ENCODE data around the gene PRR9. TPM values are rescaled to one million over a fixed set of nuclear protein-coding genes. Genes with fewer than 3 reads are reported as not detected.

Gene PRR9
- total RNA-seq, 1 donor from 2014 or later: not detected

DNA sequence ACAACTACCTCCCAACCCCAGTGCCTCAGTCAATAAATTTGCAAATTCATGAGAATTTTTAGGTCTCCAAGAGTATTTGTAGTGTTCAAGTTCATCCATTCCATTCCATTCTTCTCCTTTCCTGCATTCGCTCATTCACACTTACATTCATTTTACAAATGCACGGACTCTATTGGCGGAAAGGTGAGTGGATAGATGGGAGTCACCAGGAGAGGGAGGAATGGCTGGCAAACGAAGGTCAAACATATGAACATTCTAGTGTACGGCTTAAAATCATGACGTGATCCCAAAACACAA, 44.6 kb downstream of the PRR9 start:
- Histone ChIP-seq H2AFZ (replicated peaks) (no peak overlapping the region), H3K4me1 (no peaks in the 10 kb centered on the region), H3K79me2 (ENCODE audit: low read depth) (no peaks in the 10 kb centered on the region), H3K27me3 (no peaks in the 10 kb centered on the region), H3K9me3 (ENCODE audit: low read depth) (peaks cover 5% of the 10 kb centered on the region), H4K20me1 (ENCODE audit: low read depth) (no peaks in the 10 kb centered on the region), H3K27ac (no peak overlapping the region), H3F3A (ENCODE audit: low read depth) (no peaks in the 10 kb centered on the region), H3K4me3 (no peak overlapping the region), H3K9ac (no peak overlapping the region), H3K36me3 (no peaks in the 10 kb centered on the region), H3K4me2 (no peak overlapping the region)
- no peak overlapping the region for H3K27ac Mint-ChIP-seq
- DNase-seq (ENCODE audit: low spot score): no peak
- H3K9me3 Mint-ChIP-seq: peaks cover 12% of the 10 kb centered on the region
- TF ChIP-seq, protein P1, sequence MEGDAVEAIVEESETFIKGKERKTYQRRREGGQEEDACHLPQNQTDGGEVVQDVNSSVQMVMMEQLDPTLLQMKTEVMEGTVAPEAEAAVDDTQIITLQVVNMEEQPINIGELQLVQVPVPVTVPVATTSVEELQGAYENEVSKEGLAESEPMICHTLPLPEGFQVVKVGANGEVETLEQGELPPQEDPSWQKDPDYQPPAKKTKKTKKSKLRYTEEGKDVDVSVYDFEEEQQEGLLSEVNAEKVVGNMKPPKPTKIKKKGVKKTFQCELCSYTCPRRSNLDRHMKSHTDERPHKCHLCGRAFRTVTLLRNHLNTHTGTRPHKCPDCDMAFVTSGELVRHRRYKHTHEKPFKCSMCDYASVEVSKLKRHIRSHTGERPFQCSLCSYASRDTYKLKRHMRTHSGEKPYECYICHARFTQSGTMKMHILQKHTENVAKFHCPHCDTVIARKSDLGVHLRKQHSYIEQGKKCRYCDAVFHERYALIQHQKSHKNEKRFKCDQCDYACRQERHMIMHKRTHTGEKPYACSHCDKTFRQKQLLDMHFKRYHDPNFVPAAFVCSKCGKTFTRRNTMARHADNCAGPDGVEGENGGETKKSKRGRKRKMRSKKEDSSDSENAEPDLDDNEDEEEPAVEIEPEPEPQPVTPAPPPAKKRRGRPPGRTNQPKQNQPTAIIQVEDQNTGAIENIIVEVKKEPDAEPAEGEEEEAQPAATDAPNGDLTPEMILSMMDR (IDR thresholded peaks at IDR 0.05): no peak
- TF ChIP-seq EZH2phosphoT487 (IDR thresholded peaks at IDR 0.05) (no peak), EZH2 (IDR thresholded peaks at IDR 0.05) (no peak)
- peaks cover 8% of the 10 kb centered on the region for H3K4me1 Mint-ChIP-seq
- no peaks in the 10 kb centered on the region for H3K36me3 Mint-ChIP-seq
- H3K27me3 Mint-ChIP-seq (ENCODE audit: insufficient read depth, low read depth): peaks cover 43% of the 10 kb centered on the region
- H3K4me3 Mint-ChIP-seq: peak overlapping the region; percentile 82

DNA sequence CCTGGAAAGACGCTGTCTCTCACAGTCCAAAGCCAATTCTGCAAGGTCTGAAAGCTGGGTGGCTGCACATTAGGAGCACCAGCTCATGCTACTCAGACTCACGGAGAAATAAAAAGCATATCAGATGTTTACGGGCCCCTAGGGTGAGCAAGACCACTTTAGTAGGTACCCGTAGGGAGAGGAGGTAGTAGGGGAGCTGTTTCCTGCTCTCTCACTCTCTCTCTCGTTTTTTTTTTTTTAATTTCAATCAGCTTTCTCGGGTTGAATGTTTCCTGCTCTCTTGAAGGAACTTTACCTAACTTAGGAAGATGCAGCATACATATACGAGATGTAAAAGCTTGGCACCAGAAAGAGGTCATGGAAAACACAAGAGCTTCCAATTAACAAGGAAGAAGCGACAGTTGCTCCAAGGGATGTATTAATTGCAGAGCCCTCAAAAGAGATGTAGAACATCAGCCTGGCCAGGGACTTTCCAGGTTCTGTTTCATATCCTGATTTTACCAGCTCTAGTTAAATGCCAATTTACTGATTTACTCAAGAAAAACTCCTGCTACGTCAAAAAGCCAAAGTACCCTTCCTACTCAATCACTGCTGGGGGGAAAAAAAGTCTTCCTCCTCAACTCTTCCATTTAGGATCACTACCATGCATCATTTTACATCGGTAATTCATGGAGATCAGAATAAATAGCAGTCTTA, 45.2 kb downstream of the PRR9 start:
- Histone ChIP-seq H3K27ac (no peak overlapping the region), H3K4me2 (no peak overlapping the region), H3K4me1 (no peaks in the 10 kb centered on the region), H2AFZ (replicated peaks) (no peak overlapping the region), H3K9ac (no peak overlapping the region), H3K36me3 (no peaks in the 10 kb centered on the region), H3K9me3 (ENCODE audit: low read depth) (peaks cover 8% of the 10 kb centered on the region), H3F3A (ENCODE audit: low read depth) (no peaks in the 10 kb centered on the region), H3K4me3 (no peak overlapping the region), H4K20me1 (ENCODE audit: low read depth) (no peaks in the 10 kb centered on the region), H3K79me2 (ENCODE audit: low read depth) (no peaks in the 10 kb centered on the region), H3K27me3 (no peaks in the 10 kb centered on the region)
- Mint-ChIP-seq H3K4me1 (peaks cover 8% of the 10 kb centered on the region), H3K27me3 (ENCODE audit: insufficient read depth, low read depth) (peaks cover 43% of the 10 kb centered on the region), H3K9me3 (peaks cover 12% of the 10 kb centered on the region), H3K27ac (no peak overlapping the region), H3K4me3 (peak overlapping the region; percentile 82), H3K36me3 (no peaks in the 10 kb centered on the region)
- DNase-seq (ENCODE audit: low spot score): no peak
- TF ChIP-seq EZH2phosphoT487 (IDR thresholded peaks at IDR 0.05) (no peak), EZH2 (IDR thresholded peaks at IDR 0.05) (no peak)
- TF ChIP-seq, protein P1 (IDR thresholded peaks at IDR 0.05): no peak

DNA sequence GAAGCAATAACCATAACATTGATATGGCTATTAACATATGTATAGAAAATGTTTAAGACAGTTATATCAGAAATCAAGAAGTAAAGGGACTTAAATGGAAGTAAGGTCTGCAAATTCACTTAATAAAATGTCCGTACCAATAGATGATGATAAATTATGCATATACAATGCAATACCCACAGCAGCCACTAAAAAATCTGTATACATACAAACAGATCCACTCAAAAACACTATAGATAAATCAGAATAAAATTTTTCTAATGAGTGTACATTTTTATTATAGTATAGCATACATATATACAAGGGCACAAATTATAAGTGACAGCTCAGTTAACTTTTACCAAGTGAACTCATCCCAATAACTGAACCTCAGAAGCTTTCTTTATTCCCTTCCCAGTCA, 48.1 kb downstream of the PRR9 start:
- H3K4me1 Mint-ChIP-seq: peaks cover 6% of the 10 kb centered on the region
- H3K4me3 Mint-ChIP-seq: no peak overlapping the region
- H3K9me3 Mint-ChIP-seq: peaks cover 12% of the 10 kb centered on the region

More for the DNA sequence above, 48.1 kb downstream of the PRR9 start:
- peaks cover 33% of the 10 kb centered on the region for H3K27me3 Mint-ChIP-seq (ENCODE audit: insufficient read depth, low read depth)
- no peaks in the 10 kb centered on the region for H3K36me3 Mint-ChIP-seq
- Histone ChIP-seq H4K20me1 (ENCODE audit: low read depth) (no peaks in the 10 kb centered on the region), H2AFZ (replicated peaks) (no peak overlapping the region), H3K27me3 (no peaks in the 10 kb centered on the region), H3K79me2 (ENCODE audit: low read depth) (no peaks in the 10 kb centered on the region), H3K27ac (no peak overlapping the region), H3K4me2 (no peak overlapping the region), H3K4me1 (no peaks in the 10 kb centered on the region), H3K9me3 (ENCODE audit: low read depth) (peaks cover 10% of the 10 kb centered on the region), H3F3A (ENCODE audit: low read depth) (no peaks in the 10 kb centered on the region), H3K36me3 (no peaks in the 10 kb centered on the region), H3K4me3 (no peak overlapping the region), H3K9ac (no peak overlapping the region)
- no peak overlapping the region for H3K27ac Mint-ChIP-seq
- TF ChIP-seq, protein P1 (IDR thresholded peaks at IDR 0.05): no peak
- TF ChIP-seq EZH2 (IDR thresholded peaks at IDR 0.05): no peak
- no peak for TF ChIP-seq EZH2phosphoT487 (IDR thresholded peaks at IDR 0.05)
- no peak for DNase-seq (ENCODE audit: low spot score)

Other genes with a start within 250 kb of the PRR9 start
- not detected in 2 replicates for gene SPRR4, start 246.9 kb upstream of the PRR9 start, total RNA-seq (ENCODE audit: low replicate concordance)
- gene SPRR1A, start 233.5 kb upstream of the PRR9 start, total RNA-seq (ENCODE audit: low replicate concordance): not detected in 2 replicates
- gene SPRR3, start 215.8 kb upstream of the PRR9 start, total RNA-seq (ENCODE audit: low replicate concordance): not detected in 2 replicates
- gene SPRR1B, start 186.4 kb upstream of the PRR9 start, total RNA-seq (ENCODE audit: low replicate concordance): not detected in 2 replicates
- gene SPRR2D, start 176.5 kb upstream of the PRR9 start, total RNA-seq (ENCODE audit: low replicate concordance): not detected in 2 replicates
- not detected in 2 replicates for gene SPRR2A, start 160.1 kb upstream of the PRR9 start, total RNA-seq (ENCODE audit: low replicate concordance)
- not detected in 2 replicates for gene SPRR2B, start 146.0 kb upstream of the PRR9 start, total RNA-seq (ENCODE audit: low replicate concordance)
- not detected in 2 replicates for gene SPRR2E, start 123.1 kb upstream of the PRR9 start, total RNA-seq (ENCODE audit: low replicate concordance)
- gene SPRR2F, start 104.1 kb upstream of the PRR9 start, total RNA-seq (ENCODE audit: low replicate concordance): not detected in 2 replicates
- not detected in 2 replicates for gene SPRR2G, start 66.7 kb upstream of the PRR9 start, total RNA-seq (ENCODE audit: low replicate concordance)
- gene LELP1, start 14.2 kb upstream of the PRR9 start, total RNA-seq (ENCODE audit: low replicate concordance): not detected in 2 replicates
- gene LORICRIN, start 42.1 kb downstream of the PRR9 start, total RNA-seq (ENCODE audit: low replicate concordance): not detected in 2 replicates
- gene PGLYRP3, start 95.4 kb downstream of the PRR9 start, total RNA-seq (ENCODE audit: low replicate concordance): not detected in 2 replicates
- gene PGLYRP4, start 131.3 kb downstream of the PRR9 start, total RNA-seq (ENCODE audit: low replicate concordance): not detected in 2 replicates
- not detected in 2 replicates for gene S100A9, start 140.3 kb downstream of the PRR9 start, total RNA-seq (ENCODE audit: low replicate concordance)
- not detected in 2 replicates for gene S100A12, start 158.0 kb downstream of the PRR9 start, total RNA-seq (ENCODE audit: low replicate concordance)
- not detected in 2 replicates for gene S100A8, start 173.5 kb downstream of the PRR9 start, total RNA-seq (ENCODE audit: low replicate concordance)
- not detected in 2 replicates for gene S100A7A, start 198.9 kb downstream of the PRR9 start, total RNA-seq (ENCODE audit: low replicate concordance)
- not detected in 2 replicates for gene S100A7, start 243.1 kb downstream of the PRR9 start, total RNA-seq (ENCODE audit: low replicate concordance)